Neural progenitor cell (in vitro differentiated cells): ENCODE data around the gene AGPAT4. TPM values are rescaled to one million over a fixed set of nuclear protein-coding genes. Genes with fewer than 3 reads are reported as not detected.

Experiments
- DNase-seq: peaks from one replicate; pipeline ENCODE4 v3.0.0-alpha.2; 2016; ENCODE audit warnings: low spot score
- H2AFZ ChIP-seq: fragments of 200-600 bp; sonication (generic); replicated peaks from 2 replicates; pipeline ENCODE4 v1.6.1; 2016; ENCODE audit warnings: antibody characterized with exemption
- H3F3A ChIP-seq: fragments of 200-600 bp; sonication (generic); 2 replicates; pipeline ENCODE4 v1.6.1; 2016; ENCODE audit warnings: antibody characterized with exemption, low read depth
- H3K27ac ChIP-seq: fragments of 200-600 bp; sonication (generic); 2 replicates; pipeline ENCODE4 v1.5.1; 2016; ENCODE audit warnings: mild to moderate bottlenecking
- H3K27me3 ChIP-seq: fragments of 200-600 bp; sonication (generic); 2 replicates; pipeline ENCODE4 v1.6.1; 2016; ENCODE audit warnings: mild to moderate bottlenecking, moderate library complexity
- H3K36me3 ChIP-seq: fragments of 200-600 bp; sonication (generic); 2 replicates; pipeline ENCODE4 v1.5.1; 2016
- H3K4me1 ChIP-seq: fragments of 200-600 bp; sonication (generic); 2 replicates; pipeline ENCODE4 v1.6.1; 2016; ENCODE audit warnings: mixed run types
- H3K4me2 ChIP-seq: fragments of 200-600 bp; sonication (generic); 2 replicates; pipeline ENCODE4 v1.6.1; 2016
- H3K4me3 ChIP-seq: fragments of 200-600 bp; sonication (generic); 2 replicates; pipeline ENCODE4 v1.5.1; 2016
- H3K79me2 ChIP-seq: fragments of 200-600 bp; sonication (generic); 2 replicates; pipeline ENCODE4 v1.6.1; 2016; ENCODE audit warnings: low read depth
- H3K9ac ChIP-seq: fragments of 200-600 bp; sonication (generic); 2 replicates; pipeline ENCODE4 v1.6.1; 2016
- H3K9me3 ChIP-seq: fragments of 200-600 bp; sonication (generic); 2 replicates; pipeline ENCODE4 v1.5.1; 2016; ENCODE audit warnings: low read depth
- H4K20me1 ChIP-seq: fragments of 200-600 bp; sonication (generic); 2 replicates; pipeline ENCODE4 v1.6.1; 2016; ENCODE audit warnings: low read depth
- H3K27ac Mint-ChIP-seq: 3 replicates; pipeline ENCODE4 v1.8.0; 2021; ENCODE audit warnings: mixed read lengths
- H3K27me3 Mint-ChIP-seq: 2 replicates; pipeline ENCODE4 v1.8.0; 2022; ENCODE audit warnings: low read depth, mild to moderate bottlenecking, inconsistent platforms, moderate library complexity, mixed read lengths; ENCODE audit not compliant: insufficient read depth
- H3K36me3 Mint-ChIP-seq: 3 replicates; pipeline ENCODE4 v1.8.0; 2021; ENCODE audit warnings: mixed read lengths
- H3K4me1 Mint-ChIP-seq: 3 replicates; pipeline ENCODE4 v1.8.0; 2021; ENCODE audit warnings: mixed read lengths
- H3K4me3 Mint-ChIP-seq: 3 replicates; pipeline ENCODE4 v1.8.0; 2021; ENCODE audit warnings: mild to moderate bottlenecking, moderate library complexity, mixed read lengths
- H3K9me3 Mint-ChIP-seq: 3 replicates; pipeline ENCODE4 v1.8.0; 2020; ENCODE audit warnings: mixed read lengths
- EZH2 ChIP-seq: fragments of 200-600 bp; sonication (generic); IDR thresholded peaks from 2 replicates; pipeline ENCODE4 v1.6.1; 2017; ENCODE audit warnings: antibody characterized with exemption, mild to moderate bottlenecking, moderate library complexity
- EZH2phosphoT487 ChIP-seq: fragments of 200-600 bp; sonication (generic); IDR thresholded peaks from 2 replicates; pipeline ENCODE4 v1.6.1; 2017; ENCODE audit warnings: antibody characterized with exemption
- total RNA-seq: library from RNA; depleted of rRNA; stranded (reverse); fragments of >200 nt; gene quantifications from 2 replicates; pipeline ENCODE4 v1.2.3, GENCODE V29; 2015; ENCODE audit warnings: low replicate concordance
- TF ChIP-seq, protein P1 (sequence below): fragments of 200-600 bp; sonication (generic); IDR thresholded peaks from 2 replicates; pipeline ENCODE4 v1.5.1; 2017; ENCODE audit warnings: antibody characterized with exemption, mild to moderate bottlenecking

Gene AGPAT4
- total RNA-seq, 1 donor from 2014 or later, result 30.5 TPM

- Mint-ChIP-seq H3K9me3 (peaks cover 2% of the 10 kb centered on the region), H3K36me3 (no peaks in the 10 kb centered on the region), H3K27ac (no peak overlapping the region), H3K4me3 (no peak overlapping the region), H3K27me3 (peaks cover 2% of the 10 kb centered on the region), H3K4me1 (no peaks in the 10 kb centered on the region)
- H3K79me2 ChIP-seq, result no peaks in the 10 kb centered on the region
- H3K27ac ChIP-seq, result no peak overlapping the region
- H3K4me3 ChIP-seq, result no peak overlapping the region
- H3K27me3 ChIP-seq, result no peaks in the 10 kb centered on the region
- H3F3A ChIP-seq, result no peaks in the 10 kb centered on the region
- H3K9me3 ChIP-seq, result no peaks in the 10 kb centered on the region
- no peak overlapping the region for H2AFZ ChIP-seq
- no peaks in the 10 kb centered on the region for H3K4me1 ChIP-seq
- no peak overlapping the region for H3K9ac ChIP-seq
- no peaks in the 10 kb centered on the region for H3K36me3 ChIP-seq
- H4K20me1 ChIP-seq, result no peaks in the 10 kb centered on the region
- TF ChIP-seq EZH2phosphoT487 (no peak), EZH2 (no peak)
- TF ChIP-seq, protein P1, sequence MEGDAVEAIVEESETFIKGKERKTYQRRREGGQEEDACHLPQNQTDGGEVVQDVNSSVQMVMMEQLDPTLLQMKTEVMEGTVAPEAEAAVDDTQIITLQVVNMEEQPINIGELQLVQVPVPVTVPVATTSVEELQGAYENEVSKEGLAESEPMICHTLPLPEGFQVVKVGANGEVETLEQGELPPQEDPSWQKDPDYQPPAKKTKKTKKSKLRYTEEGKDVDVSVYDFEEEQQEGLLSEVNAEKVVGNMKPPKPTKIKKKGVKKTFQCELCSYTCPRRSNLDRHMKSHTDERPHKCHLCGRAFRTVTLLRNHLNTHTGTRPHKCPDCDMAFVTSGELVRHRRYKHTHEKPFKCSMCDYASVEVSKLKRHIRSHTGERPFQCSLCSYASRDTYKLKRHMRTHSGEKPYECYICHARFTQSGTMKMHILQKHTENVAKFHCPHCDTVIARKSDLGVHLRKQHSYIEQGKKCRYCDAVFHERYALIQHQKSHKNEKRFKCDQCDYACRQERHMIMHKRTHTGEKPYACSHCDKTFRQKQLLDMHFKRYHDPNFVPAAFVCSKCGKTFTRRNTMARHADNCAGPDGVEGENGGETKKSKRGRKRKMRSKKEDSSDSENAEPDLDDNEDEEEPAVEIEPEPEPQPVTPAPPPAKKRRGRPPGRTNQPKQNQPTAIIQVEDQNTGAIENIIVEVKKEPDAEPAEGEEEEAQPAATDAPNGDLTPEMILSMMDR, result no peak
- no peak for DNase-seq
- H3K4me2 ChIP-seq, result no peak overlapping the region
These were observed 7.2 kb upstream of the AGPAT4 start for GRCh38 chr6:161281092-161281491.

- no peak overlapping the region for H3K9ac ChIP-seq
- no peaks in the 10 kb centered on the region for H3K9me3 ChIP-seq
- H3K27ac Mint-ChIP-seq, result no peak overlapping the region
- peaks cover 2% of the 10 kb centered on the region for H3K9me3 Mint-ChIP-seq
- no peak for DNase-seq
- H3K4me3 ChIP-seq, result no peak overlapping the region
- H3K4me2 ChIP-seq, result no peak overlapping the region
- no peaks in the 10 kb centered on the region for H3K36me3 Mint-ChIP-seq
- no peaks in the 10 kb centered on the region for H3K27me3 ChIP-seq
- H3K4me3 Mint-ChIP-seq, result no peak overlapping the region
- peaks cover 2% of the 10 kb centered on the region for H3K4me1 ChIP-seq
- no peak for TF ChIP-seq EZH2
- TF ChIP-seq EZH2phosphoT487, result no peak
- TF ChIP-seq, protein P1, result no peak
- H3F3A ChIP-seq, result no peaks in the 10 kb centered on the region
- no peaks in the 10 kb centered on the region for H4K20me1 ChIP-seq
- no peak overlapping the region for H2AFZ ChIP-seq
- no peak overlapping the region for H3K27ac ChIP-seq
- H3K36me3 ChIP-seq, result no peaks in the 10 kb centered on the region
- H3K79me2 ChIP-seq, result no peaks in the 10 kb centered on the region
- H3K4me1 Mint-ChIP-seq, result peaks cover 3% of the 10 kb centered on the region
- peaks cover 2% of the 10 kb centered on the region for H3K27me3 Mint-ChIP-seq
These were observed 6.0 kb upstream of the AGPAT4 start for GRCh38 chr6:161279677-161280415.

DNA sequence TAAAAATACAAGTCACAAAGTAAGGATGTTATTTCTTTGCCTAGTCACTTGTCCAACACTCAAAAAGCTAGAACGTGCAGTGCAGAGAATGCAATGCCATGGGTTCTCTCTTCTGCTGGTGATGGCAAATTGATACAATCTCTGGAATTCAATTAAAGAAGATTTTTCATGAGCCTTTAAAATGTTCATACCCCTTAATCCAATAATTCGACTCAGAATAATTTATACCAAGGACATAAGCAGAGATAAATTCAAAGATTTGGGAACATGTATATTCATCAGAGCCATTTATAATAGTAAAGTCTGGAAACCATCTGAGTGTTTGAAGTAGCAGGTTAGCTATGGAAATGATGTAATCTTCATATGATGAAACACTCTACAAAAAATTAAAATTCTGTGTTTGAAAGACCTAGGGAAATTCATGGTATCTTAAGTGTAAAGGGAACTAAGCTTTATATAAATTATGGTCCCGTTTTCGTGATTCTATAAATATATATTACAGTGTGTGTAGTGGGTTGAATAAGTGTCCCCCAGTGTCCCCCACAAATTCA, 2.8 kb upstream of the AGPAT4 start:
- Mint-ChIP-seq H3K36me3 (peaks cover 2% of the 10 kb centered on the region), H3K4me1 (peaks cover 16% of the 10 kb centered on the region), H3K27ac (no peak overlapping the region), H3K9me3 (peaks cover 2% of the 10 kb centered on the region), H3K27me3 (peaks cover 2% of the 10 kb centered on the region), H3K4me3 (no peak overlapping the region)
- Histone ChIP-seq H3K79me2 (peaks cover 17% of the 10 kb centered on the region), H3K4me2 (no peak overlapping the region), H3K27me3 (no peaks in the 10 kb centered on the region), H4K20me1 (peaks cover 10% of the 10 kb centered on the region), H3F3A (peaks cover 27% of the 10 kb centered on the region), H3K36me3 (no peaks in the 10 kb centered on the region), H2AFZ (no peak overlapping the region), H3K4me3 (no peak overlapping the region), H3K4me1 (peaks cover 15% of the 10 kb centered on the region), H3K9me3 (no peaks in the 10 kb centered on the region), H3K9ac (no peak overlapping the region), H3K27ac (no peak overlapping the region)
- DNase-seq, result no peak
- TF ChIP-seq, protein P1, result no peak
- no peak for TF ChIP-seq EZH2
